Measurements from ENCODE around the gene TUBAL3.

Gene TUBAL3

DNA sequence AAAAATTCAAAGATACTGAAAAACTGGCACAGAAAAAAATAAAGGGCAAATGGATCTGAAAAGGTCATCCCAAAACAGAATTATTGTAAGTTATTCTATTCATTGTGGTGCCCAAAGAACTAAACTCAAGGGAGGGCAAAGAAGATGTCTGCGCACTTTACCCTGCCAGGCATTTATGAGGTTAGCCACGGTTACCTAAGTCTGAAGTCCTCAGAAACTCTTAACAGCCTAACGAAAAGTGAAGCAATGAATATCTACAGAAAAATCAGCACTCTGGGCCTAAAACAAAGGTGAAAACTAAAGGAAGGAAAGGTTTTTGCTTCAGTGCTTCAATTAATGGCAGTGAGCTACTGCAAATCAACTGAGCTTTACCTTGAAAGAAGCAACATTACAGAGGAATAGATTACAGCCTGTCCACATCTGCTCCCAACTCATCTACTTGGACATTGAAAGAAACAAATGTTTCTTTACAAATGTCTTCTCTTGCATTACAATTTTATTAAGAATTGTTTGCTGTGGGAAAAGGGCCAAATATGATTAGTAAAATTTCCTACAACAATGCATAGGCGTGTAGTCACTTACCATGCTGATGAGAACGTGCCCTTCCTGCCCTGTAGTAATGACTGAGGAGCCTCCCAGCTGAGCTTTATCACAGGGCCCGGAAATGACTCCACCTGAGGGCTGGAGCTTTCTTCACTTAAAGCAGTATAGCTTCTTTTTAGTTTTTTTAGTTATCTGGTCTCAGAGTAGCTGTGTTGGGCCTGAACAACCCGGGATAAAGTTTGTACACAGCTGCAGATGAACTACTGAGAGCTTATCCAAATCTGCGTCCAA lies at the start of gene TUBAL3:
TUBAL3 (minus strand) TSS at position 621 of the 834 bp plus-strand sequence; CDS start at position 585, 36 bp downstream.
- in situ Hi-C loops (cut with MboI; ENCODE audit: low sequenced_read_pairs), result no loop called here

DNA sequence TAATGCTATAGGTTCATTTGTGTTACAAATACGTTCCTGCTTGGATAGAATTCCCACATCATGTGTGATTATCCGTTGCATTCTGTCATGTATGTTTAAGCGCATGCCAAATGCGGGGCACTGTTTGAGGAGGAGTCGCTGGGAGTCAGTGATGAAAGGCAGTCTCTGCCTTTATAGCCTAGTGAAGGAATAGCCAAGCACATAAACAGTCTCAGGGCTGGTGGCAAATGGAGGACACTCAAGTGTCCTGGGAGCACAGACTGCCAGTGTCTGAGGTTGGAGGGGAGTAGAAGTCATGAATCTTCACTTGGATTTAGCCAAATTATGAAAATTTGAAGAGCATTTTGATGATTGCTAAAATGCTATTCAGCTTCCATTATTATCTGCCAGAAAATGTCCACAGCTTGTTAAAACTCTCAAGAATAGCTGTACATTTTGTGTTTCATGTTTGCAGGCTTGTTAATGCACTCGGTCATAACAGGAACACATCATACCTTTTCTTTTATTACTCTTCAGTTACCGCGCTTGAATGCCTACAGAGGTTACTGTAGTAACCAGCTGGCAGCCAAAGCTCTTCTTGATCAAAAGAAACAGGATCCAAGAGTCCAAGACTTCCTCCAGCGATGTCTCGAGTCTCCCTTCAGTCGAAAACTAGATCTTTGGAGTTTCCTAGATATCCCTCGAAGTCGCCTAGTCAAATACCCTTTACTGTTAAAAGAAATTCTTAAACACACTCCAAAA lies 49.3 kb upstream of the TUBAL3 start:
- in situ Hi-C loops (cut with MboI; ENCODE audit: low sequenced_read_pairs), result no loop called here

DNA sequence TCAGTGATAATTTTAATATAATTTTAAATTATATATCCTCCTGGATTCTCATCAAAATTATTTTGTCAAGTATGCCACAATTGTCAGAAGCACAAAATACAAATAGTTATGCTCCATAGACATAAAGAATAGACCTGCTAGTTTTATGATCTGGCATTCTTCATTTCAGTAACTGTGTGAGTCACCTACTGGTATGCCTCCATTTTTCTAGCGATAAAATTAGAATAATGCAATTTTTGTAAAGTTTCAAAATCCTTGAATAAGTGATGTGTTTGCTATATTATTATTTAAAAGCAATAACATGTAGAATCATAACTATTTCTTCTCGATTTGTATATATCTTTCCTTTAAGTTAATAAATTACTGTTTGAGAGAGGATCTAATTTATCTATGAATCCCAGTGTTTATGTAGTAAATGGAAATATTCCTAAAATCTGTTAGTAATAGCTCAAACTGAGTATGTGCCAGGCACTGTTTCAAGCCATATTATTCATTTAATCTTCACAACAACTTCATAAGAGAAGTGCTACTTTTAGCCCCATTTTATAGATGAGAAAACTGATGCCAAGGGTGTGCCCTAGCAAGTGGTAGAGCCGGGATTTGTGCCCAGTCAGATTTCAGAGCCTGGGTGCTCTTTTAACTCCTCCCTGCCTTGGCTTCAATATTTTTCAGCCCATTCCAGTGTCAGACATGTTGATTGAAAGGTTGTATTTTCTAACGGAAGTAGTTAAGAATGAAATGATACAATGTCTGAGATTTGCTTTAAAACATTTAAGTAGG lies 46.2 kb upstream of the TUBAL3 start:
- in situ Hi-C loops (cut with MboI; ENCODE audit: low sequenced_read_pairs), result no loop called here

DNA sequence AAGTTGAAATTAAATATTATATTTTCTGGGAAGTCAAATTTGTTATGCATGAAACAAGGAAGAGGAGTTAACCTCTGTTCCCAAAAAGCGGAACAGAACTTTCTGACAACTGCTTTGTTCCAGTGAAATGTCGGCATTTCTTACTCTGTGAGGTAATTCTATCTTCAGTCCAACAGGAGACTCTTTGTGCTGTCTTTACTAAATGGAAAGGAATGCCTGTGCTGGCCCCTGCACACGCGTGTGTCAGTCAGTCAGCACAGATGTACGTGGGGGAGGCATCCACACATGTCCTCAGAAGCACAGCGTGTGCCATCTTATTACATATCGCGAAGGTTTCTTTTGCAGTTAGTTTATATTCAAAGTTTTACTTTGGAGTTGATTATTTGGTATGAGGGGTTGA lies 45.2 kb upstream of the TUBAL3 start:
- in situ Hi-C loops (cut with MboI; ENCODE audit: low sequenced_read_pairs), result no loop called here

DNA sequence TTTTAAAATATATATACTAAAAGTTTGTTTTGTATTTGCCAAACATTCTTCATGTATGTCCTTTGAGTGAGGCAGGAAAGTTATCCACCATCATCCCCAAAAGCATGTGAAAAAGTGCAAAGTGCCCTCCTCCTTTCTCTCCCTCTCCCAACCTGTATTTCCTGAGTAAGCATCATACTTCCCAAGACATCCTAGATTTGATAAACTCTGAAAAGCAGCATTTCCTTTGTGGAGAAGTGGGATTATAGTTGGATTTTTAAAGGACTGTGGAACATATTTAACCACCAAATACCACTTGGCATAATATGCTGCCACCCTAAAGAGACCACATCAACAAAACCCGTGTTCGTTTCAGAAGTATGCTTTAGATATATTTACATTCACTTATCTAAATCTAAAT lies 44.6 kb upstream of the TUBAL3 start:
- in situ Hi-C loops (cut with MboI; ENCODE audit: low sequenced_read_pairs), result no loop called here

DNA sequence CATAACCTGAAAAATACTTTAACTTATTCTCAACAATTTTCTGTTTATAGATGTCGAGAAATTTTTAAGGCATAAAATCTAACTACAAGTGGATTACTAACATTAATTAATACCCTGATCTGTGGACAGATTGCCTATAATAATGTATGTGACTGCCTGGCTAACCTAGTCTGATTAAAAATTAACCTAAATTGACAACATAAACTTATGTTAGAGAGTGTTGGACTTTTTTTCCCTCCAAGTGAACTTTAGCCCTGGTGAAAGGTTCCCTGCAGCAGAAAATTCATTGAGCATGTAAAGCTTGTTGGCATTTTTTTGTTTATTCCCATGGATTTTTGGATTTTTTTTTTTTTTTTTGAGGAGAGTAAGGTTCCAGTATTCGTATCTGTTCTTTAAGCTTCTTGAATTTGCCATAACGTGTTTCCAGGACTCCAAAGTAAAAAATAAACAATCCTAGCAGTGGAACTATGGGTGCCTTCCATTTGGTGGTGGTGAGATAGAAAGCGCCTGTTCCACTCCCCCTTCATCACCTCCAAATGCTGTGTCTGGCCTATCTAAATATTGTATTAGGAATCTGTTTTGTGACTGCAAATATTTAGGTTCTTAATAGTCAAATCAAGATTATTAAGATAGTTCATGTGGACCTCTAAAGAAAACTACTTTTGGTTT lies 43.8 kb upstream of the TUBAL3 start:
- in situ Hi-C loops (cut with MboI; ENCODE audit: low sequenced_read_pairs), result no loop called here

DNA sequence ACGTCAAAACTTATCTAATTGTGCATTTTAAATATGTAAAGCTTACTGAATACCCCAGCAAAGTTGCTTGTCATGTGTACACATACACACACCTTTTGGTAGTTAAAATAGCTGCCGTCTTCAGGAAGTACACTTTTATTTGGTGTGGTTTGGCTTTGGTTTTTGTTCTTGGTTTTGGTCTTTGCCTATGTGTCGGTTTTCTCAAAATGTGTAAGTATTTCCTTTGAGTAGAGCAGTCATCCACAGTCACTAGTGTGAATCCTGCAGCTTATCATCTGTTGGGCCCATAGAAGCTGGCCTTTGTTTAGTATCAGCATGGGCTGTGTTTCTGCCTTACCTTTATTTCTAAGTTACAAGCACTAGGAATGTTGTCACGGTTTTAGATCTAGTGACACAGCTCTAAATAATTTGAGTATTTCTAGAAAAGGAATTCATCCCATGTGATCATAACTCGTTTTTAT lies 43.0 kb upstream of the TUBAL3 start:
- in situ Hi-C loops (cut with MboI; ENCODE audit: low sequenced_read_pairs), result no loop called here

DNA sequence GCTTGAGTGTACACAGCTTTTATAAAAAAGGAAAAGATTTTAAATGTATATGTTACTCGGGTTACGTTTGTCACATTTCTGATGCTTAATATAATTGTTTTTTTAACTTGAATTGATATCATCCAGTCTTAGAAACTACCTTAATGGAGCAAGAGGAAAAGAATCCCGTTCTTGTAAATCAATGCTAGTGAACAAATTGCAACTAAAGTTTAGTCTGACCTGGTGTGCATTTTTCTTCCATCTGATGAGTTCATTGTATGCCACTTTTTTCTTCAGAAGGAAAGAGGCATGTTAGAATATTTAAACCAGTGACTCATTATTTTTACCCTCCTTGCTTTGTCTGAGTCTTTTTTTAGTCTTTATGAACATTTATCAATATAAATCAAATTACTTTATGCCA lies 42.4 kb upstream of the TUBAL3 start:
- in situ Hi-C loops (cut with MboI; ENCODE audit: low sequenced_read_pairs), result no loop called here

DNA sequence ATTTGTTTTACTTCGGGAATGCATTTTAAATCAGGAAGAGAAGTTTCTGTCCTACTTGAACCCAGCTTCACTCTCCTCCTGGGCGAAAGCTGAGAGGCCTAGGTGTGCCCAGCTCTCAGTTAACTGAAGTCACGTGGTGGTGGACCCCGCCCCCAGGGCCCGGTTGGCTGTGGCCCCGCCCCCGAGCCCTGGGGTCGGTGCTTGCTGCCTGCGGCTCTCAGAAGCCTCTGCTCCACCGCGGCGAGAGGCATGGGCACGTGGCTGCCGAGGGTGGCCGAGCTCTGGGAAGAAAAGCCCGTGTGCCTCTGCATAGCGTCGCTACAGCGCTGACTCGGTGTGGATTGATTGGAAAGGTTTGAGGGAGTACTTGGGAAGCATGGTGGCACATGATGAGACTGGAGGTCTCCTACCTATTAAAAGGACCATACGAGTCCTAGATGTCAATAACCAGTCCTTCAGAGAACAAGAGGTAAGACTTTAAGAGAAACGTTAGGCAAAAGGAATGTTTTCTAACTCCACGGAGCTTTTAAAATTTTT lies 41.8 kb upstream of the TUBAL3 start:
- in situ Hi-C loops (cut with MboI; ENCODE audit: low sequenced_read_pairs), result no loop called here

DNA sequence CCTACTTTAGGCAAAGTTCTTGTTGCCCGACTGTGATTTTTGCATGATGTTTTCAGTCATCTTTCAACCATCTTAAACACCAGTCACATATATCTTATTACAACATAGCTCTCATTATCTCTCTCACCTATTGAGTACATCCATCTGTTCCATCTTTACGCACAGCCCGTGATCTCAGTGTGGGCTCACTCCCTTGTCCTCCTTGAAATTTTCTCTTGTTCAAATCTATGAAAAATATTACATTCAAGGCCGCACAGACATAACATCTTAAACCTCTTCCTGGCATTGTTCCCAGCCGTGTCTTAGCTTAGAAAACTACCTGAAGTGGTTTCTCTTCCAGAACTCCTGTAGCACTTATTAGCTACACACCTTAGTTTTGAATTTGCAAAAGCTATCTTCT lies 40.4 kb upstream of the TUBAL3 start:
- in situ Hi-C loops (cut with MboI; ENCODE audit: low sequenced_read_pairs), result no loop called here

DNA sequence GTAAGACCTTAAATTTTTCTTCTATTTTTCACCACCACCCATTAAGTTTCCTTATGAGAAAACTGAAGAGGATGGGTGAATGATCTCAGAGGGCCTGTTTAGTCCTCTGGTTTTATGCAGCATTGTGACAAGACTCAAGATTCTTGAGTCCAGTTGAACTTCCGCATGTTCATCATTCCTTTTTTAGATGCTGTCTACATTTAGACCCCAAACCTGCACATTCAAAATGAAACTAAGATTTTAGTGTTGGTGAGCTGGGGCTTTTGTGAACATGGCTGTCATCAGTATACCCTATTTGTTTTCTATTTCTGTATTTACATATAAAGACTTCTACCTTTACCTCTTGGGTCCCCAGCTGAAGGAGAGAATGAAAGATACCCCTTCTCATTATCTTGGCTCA lies 38.8 kb upstream of the TUBAL3 start:
- in situ Hi-C loops (cut with MboI; ENCODE audit: low sequenced_read_pairs), result no loop called here

DNA sequence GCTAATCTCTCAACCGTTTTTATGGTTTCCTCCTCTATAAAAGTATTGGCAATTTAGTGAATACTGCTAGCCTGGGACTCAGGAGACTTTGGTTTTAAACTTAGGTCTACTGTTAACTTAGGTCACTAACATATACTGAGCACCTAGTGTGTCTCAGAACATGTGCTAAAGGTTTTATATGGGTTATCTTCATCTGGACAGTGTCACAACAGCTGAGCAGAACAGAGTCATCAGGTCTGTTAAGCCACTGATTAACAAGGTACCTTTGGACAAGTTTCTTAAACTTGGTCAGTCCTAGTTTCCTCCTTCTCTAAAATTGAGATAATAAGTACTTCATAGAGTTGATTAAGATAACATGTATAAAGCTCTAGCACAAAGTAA lies 38.4 kb upstream of the TUBAL3 start:
- in situ Hi-C loops (cut with MboI; ENCODE audit: low sequenced_read_pairs), result no loop called here

DNA sequence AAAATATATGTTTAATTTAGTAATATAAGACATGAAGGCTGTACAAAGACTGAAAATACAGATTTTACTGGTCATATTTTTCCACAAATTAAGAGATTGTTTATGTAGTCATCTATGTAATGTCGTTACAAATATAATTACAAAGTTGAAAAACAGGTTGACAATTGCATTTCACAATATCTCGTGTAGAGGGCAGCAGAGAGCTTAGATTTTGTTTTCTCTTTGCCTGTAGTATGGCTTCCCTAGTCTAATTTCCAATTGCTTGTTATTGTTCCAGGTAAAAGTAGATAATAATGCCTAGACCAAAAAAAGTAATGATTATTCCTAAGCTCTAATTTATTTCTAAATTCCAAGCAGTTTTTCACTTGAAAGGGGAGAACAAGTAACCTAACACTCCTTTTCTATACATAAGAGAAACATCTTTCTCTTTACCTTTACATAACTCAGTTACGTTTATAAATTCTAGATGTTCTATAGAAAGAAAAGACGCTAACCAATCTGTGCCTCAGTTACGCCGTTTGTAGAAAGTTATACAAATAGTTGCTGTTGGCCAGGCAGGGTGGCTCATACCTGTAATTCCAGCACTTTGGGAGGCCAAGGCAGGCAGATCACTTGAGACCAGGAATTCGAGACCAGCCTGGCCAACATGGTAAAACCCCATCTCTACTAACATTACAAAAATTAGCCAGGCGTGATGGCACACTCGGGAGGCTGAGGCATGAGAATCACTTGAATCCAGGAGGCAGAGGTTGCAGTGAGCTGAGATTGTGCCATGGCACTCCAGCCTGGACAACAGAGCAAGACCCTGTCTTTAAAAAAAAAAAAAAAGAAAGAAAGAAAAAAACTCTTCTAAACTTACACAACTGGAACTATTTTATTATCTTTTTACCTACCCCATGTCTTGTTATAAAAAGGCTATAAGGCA lies 37.7 kb upstream of the TUBAL3 start:
- in situ Hi-C loops (cut with MboI; ENCODE audit: low sequenced_read_pairs), result no loop called here

DNA sequence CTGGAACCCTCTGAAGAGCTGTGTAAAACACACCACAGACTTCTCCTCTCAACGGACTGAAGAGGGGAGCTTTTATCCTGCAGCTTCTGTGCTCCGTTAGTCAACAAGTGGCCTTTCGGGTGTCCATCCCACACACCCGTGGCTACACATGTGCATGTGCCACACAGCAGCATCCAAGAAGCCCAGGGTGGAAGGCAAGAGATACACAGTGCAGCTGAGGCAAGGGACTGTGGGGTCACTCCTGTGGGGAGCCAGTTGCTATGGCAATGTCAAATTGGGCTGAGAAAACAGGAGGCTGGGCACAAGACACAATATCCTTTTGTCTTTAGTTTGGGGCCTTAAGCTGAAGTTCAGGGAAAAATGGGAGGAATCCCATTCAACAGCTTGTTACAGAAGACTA lies 36.5 kb upstream of the TUBAL3 start:
- in situ Hi-C loops (cut with MboI; ENCODE audit: low sequenced_read_pairs), result no loop called here

DNA sequence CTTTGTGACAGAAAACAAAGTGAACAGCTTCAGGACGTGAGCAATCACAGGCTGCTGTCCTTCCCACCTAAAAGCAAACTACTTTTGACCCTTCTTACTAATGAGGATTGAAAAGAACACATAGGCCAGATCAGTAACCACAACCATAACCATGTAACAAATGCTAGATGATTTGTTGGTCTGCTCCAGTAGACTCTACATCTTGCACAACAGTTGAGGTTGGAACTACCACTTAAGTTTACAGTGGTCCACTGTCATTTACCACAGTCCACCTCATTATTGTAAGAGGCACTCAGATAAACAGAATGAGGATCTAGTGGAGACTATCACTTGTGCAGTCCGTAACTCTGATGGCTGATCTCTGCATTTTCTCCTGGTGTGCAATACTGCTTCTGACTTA lies 35.6 kb upstream of the TUBAL3 start:
- in situ Hi-C loops (cut with MboI; ENCODE audit: low sequenced_read_pairs), result no loop called here

DNA sequence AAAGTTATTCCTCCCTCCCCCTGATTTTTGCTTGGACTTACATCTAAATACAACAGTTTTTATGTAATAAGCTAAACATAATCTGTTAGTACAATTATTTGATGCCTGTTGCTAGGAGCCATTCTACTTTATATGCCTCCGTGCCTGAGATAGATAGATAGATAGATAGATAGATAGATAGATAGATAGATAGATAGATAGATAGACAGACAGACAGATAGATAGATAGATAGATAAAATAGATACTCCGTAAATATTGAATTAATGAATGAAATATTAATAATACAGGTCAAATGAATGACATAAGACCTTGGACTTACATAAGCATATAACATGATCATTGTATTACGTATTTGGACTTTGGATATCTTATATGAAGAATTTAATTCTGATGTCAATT lies 30.7 kb upstream of the TUBAL3 start:
- in situ Hi-C loops (cut with MboI; ENCODE audit: low sequenced_read_pairs), result no loop called here

DNA sequence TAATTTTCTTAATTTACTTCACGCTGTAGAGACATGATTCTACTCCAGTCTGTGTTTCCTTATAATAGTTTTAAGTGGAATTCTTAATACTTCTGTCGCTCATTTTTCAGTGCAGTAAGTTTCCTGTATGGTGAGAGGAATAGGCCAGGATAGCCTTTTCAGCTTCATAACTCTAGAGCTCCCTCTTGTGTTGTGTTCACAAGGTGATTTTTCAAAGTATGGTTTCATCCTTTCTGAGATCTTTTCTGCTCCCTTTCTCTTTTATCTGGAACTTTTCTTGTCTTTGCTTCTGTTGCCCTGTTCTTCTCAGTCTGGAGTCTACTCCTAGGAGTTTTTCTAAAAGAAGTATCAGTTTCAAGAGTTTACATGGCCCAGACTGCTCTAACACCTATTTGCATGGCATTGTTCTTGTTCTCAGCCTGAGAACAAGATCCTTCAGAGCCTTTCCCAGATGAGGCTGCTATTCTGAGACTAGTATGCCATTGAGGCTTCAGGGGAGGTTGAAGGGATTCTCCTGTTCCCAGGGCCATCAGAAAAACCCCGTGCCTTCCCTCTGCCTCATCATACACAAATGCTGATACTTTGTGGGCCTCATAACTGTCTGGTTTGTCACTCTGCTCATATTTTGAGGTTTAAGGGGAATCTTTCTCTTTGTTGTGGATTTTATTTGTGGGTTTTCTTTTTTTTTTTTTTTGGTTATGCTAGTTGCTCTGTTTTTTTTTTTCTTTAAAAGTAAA lies 29.6 kb upstream of the TUBAL3 start:
- in situ Hi-C loops (cut with MboI; ENCODE audit: low sequenced_read_pairs), result no loop called here

DNA sequence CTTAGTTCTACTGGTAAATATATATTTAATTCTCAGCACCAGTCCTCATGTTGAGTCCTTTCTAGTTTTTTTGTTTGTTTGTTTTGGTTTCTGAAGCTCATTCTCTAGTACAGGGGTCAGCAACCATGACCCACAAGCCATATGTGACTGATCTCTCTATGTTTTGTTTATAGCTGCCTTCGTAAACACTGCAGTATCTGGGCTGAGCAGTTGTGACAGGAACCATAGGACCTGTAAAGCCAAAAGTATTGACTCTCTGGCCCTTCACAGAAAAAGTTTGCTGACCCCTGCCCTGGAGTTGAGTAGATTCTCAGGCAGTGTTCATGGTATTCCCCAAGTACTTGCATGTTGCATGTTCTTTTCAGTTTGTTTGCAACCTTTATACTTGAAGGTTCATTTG lies 28.6 kb upstream of the TUBAL3 start:
- in situ Hi-C loops (cut with MboI; ENCODE audit: low sequenced_read_pairs), result no loop called here

DNA sequence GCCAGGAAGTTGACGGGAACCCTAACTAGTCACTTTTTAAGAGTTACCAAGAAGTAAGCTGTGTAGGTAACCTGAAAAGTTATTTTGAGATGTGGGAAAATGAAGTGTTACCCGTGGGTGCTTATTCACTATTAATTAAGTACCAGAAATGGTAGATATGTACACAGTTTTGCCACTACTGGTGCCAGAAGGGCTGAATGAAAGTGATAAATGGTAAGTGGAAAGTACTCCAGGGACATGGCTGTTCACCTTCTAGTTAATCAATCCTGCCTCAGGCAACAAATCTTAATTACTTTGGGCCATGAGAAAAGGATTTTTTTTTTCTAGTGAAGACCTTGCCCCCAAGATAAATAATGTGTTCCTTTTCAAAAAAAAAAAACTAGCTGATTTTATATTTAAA lies 23.5 kb upstream of the TUBAL3 start:
- in situ Hi-C loops (cut with MboI; ENCODE audit: low sequenced_read_pairs), result no loop called here
